22Rv1 (cell line): ENCODE measurements around the gene SEZ6L.

ENCODE experiments used
- ZFX ChIP-seq: fragments of 450-650 bp; IDR thresholded peaks from 2 replicates; pipeline ENCODE4 v1.6.1; 2017; ENCODE audit warnings: antibody characterized with exemption, borderline replicate concordance
- TF ChIP-seq, protein P1 (sequence below): fragments of 450-650 bp; IDR thresholded peaks from 2 replicates; pipeline ENCODE4 v1.5.1; 2017; ENCODE audit warnings: mild to moderate bottlenecking

DNA sequence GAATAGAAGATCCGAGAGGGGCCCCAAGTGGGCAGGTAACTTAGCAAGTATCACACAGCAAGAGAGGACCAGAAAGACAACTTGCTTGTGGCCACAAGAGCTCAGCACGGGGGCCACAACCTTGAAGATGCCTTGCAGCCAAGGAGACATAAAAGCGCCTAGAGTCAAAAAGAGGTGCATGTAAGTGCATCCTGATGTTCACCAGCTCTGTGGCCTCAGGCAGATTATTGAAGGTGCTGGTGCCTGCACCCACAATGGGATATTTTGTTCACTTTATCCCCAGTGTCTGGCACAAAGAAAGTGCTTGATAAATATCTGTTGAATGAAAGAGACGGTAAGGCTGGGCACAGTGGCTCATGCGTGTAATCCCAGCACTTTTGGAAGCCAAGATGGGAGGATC lies 153.8 kb downstream of the SEZ6L start:
- TF ChIP-seq, protein P1, sequence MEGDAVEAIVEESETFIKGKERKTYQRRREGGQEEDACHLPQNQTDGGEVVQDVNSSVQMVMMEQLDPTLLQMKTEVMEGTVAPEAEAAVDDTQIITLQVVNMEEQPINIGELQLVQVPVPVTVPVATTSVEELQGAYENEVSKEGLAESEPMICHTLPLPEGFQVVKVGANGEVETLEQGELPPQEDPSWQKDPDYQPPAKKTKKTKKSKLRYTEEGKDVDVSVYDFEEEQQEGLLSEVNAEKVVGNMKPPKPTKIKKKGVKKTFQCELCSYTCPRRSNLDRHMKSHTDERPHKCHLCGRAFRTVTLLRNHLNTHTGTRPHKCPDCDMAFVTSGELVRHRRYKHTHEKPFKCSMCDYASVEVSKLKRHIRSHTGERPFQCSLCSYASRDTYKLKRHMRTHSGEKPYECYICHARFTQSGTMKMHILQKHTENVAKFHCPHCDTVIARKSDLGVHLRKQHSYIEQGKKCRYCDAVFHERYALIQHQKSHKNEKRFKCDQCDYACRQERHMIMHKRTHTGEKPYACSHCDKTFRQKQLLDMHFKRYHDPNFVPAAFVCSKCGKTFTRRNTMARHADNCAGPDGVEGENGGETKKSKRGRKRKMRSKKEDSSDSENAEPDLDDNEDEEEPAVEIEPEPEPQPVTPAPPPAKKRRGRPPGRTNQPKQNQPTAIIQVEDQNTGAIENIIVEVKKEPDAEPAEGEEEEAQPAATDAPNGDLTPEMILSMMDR: no peak
- no peak for TF ChIP-seq ZFX
